OCI-LY1 (cell line): ENCODE measurements around the gene GAN.

Source experiments
- H2AFZ ChIP-seq: fragments of 200-600 bp; sonication (generic), shearing (Covaris generic); 2 replicates; pipeline ENCODE4 v1.6.0; 2014; ENCODE audit warnings: antibody characterized with exemption, mild to moderate bottlenecking, low read length
- H3F3A ChIP-seq: fragments of 200-600 bp; sonication (generic), shearing (Covaris generic); 2 replicates; pipeline ENCODE4 v1.6.0; 2014; ENCODE audit warnings: mild to moderate bottlenecking, antibody characterized with exemption, low read length, moderate library complexity; ENCODE audit not compliant: insufficient read depth
- H3K27ac ChIP-seq: fragments of 200-600 bp; sonication (generic); 2 replicates; pipeline ENCODE4 v1.5.1; 2014; ENCODE audit warnings: low read length, mixed run types, mild to moderate bottlenecking, low read depth; ENCODE audit not compliant: poor library complexity, severe bottlenecking
- H3K27me3 ChIP-seq: fragments of 200-600 bp; sonication (generic); 2 replicates; pipeline ENCODE4 v1.6.0; 2014; ENCODE audit warnings: antibody characterized with exemption, mild to moderate bottlenecking, low read length, moderate library complexity; ENCODE audit not compliant: insufficient read depth
- H3K36me3 ChIP-seq: fragments of 200-600 bp; sonication (generic); 2 replicates; pipeline ENCODE4 v1.6.1; 2014; ENCODE audit warnings: mild to moderate bottlenecking, antibody characterized with exemption, low read length, moderate library complexity, mixed read lengths; ENCODE audit not compliant: insufficient read depth
- H3K4me1 ChIP-seq: fragments of 200-600 bp; sonication (generic); 2 replicates; pipeline ENCODE4 v1.5.1; 2014; ENCODE audit warnings: mild to moderate bottlenecking, low read length, moderate library complexity; ENCODE audit not compliant: insufficient read depth, severe bottlenecking
- H3K4me2 ChIP-seq: fragments of 200-600 bp; sonication (generic), shearing (Covaris generic); 2 replicates; pipeline ENCODE4 v1.6.1; 2014; ENCODE audit warnings: low read length
- H3K4me3 ChIP-seq: fragments of 200-600 bp; sonication (generic); 2 replicates; pipeline ENCODE4 v1.5.1; 2014; ENCODE audit warnings: low read length, low read depth, mild to moderate bottlenecking, mixed read lengths; ENCODE audit not compliant: poor library complexity, severe bottlenecking
- H3K79me2 ChIP-seq: fragments of 200-600 bp; shearing (Covaris generic); 2 replicates; pipeline ENCODE4 v1.6.1; 2016; ENCODE audit warnings: mixed run types, low read length, mixed read lengths; ENCODE audit not compliant: insufficient read depth
- H3K9ac ChIP-seq: fragments of 200-600 bp; sonication (generic), shearing (Covaris generic); 2 replicates; pipeline ENCODE4 v1.6.1; 2014; ENCODE audit warnings: mild to moderate bottlenecking, low read length, mixed read lengths
- H3K9me2 ChIP-seq: fragments of 200-600 bp; sonication (generic), shearing (Covaris generic); 2 replicates; pipeline ENCODE4 v1.6.1; 2014; ENCODE audit warnings: low read depth, mild to moderate bottlenecking, low read length, mixed read lengths
- H3K9me3 ChIP-seq: fragments of 200-600 bp; shearing (Covaris generic); 2 replicates; pipeline ENCODE4 v1.6.1; 2014; ENCODE audit warnings: low read length, mixed read lengths
- H4K20me1 ChIP-seq: fragments of 200-600 bp; sonication (generic), shearing (Covaris generic); 2 replicates; pipeline ENCODE4 v1.6.0; 2016; ENCODE audit warnings: mild to moderate bottlenecking, low read length; ENCODE audit not compliant: insufficient read depth
- EZH2 ChIP-seq: fragments of 200-600 bp; sonication (generic), shearing (Covaris generic); IDR thresholded peaks from 2 replicates; pipeline ENCODE4 v1.8.0; 2017; ENCODE audit warnings: borderline replicate concordance, mixed run types, mild to moderate bottlenecking, antibody characterized with exemption, low read length, moderate library complexity, mixed read lengths
- TF ChIP-seq, protein P1 (sequence below): fragments of 200-600 bp; sonication (generic), shearing (Covaris generic); IDR thresholded peaks from 2 replicates; pipeline ENCODE4 v1.5.1; 2017; ENCODE audit warnings: mild to moderate bottlenecking, antibody characterized with exemption, low read length, moderate library complexity, mixed read lengths

The GAN gene

DNA sequence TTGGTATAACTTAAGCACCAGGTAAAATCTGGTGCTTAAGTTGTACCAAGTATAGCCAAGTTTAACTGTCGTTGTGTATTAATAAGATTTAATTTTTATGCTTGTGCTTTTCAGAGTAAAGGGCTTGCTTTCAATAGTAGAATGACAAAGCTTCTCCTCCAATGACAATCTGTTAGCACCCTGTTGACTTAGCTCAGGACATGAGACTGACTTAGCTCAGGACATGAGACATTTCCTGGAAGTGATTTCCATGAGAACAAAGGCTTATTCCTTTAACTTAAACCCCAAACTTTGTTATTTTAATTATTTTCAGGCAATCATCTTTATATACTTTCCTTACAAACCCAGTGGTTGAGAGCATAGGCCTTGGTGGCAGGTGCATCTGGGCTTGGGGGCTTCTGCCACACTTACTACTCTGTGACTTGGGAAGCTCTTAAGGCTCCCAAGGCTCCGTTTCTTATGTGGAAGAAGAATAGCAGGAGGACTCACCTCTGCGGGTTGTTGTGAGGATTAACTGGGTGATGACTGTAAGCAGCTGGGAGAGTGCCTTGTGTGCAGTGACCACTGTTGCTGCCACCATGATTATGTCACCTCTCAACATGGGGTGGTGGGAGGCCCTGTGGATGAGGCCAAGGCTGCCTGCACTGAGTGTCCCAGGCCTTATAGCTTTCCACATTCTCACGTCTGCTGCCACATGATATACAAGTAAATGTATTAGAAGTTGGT lies 70.4 kb downstream of the GAN start:
- no peaks in the 10 kb centered on the region for H3K9me2 ChIP-seq
- H2AFZ ChIP-seq: no peak overlapping the region
- H4K20me1 ChIP-seq: no peaks in the 10 kb centered on the region
- TF ChIP-seq, protein P1, sequence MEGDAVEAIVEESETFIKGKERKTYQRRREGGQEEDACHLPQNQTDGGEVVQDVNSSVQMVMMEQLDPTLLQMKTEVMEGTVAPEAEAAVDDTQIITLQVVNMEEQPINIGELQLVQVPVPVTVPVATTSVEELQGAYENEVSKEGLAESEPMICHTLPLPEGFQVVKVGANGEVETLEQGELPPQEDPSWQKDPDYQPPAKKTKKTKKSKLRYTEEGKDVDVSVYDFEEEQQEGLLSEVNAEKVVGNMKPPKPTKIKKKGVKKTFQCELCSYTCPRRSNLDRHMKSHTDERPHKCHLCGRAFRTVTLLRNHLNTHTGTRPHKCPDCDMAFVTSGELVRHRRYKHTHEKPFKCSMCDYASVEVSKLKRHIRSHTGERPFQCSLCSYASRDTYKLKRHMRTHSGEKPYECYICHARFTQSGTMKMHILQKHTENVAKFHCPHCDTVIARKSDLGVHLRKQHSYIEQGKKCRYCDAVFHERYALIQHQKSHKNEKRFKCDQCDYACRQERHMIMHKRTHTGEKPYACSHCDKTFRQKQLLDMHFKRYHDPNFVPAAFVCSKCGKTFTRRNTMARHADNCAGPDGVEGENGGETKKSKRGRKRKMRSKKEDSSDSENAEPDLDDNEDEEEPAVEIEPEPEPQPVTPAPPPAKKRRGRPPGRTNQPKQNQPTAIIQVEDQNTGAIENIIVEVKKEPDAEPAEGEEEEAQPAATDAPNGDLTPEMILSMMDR: no peak
- TF ChIP-seq EZH2: no peak
- no peaks in the 10 kb centered on the region for H3K27me3 ChIP-seq
- no peaks in the 10 kb centered on the region; the same call in 1 of the 2 replicates for H3K36me3 ChIP-seq
- H3K4me1 ChIP-seq: no peaks in the 10 kb centered on the region
- H3F3A ChIP-seq: no peaks in the 10 kb centered on the region
- H3K27ac ChIP-seq: no peak overlapping the region
- H3K4me2 ChIP-seq: no peak overlapping the region
- no peak overlapping the region for H3K9ac ChIP-seq
- H3K4me3 ChIP-seq: no peak overlapping the region
- H3K79me2 ChIP-seq: no peaks in the 10 kb centered on the region
- H3K9me3 ChIP-seq: no peaks in the 10 kb centered on the region

DNA sequence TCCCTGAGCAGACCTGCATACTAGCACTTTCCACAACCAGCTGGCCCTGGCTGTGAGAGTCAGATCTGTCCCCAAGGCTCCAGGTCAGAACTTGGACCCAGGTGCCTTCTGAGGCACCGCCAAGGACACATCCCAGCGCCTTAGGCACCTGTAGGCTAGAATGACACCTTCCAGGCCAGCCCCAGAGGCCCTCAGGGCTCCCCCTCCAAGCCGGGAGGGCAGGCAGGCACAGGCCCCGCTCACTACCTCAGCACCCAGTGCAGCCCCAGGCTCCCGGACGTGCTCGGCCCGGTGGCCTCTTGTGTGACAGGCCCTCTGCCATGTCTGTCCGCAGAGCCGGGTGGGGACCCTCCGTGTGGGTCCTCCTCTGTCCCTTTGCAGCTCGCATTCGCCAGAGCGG lies 73.6 kb downstream of the GAN start:
- H3K4me1 ChIP-seq: no peaks in the 10 kb centered on the region
- H3K79me2 ChIP-seq: no peaks in the 10 kb centered on the region
- H3K27ac ChIP-seq: no peak overlapping the region
- no peak overlapping the region for H3K4me2 ChIP-seq
- H3K27me3 ChIP-seq: no peaks in the 10 kb centered on the region
- H4K20me1 ChIP-seq: no peaks in the 10 kb centered on the region
- no peaks in the 10 kb centered on the region; the same call in 1 of the 2 replicates for H3K36me3 ChIP-seq
- H3K9ac ChIP-seq: no peak overlapping the region
- H3K9me3 ChIP-seq: no peaks in the 10 kb centered on the region
- TF ChIP-seq EZH2: no peak
- TF ChIP-seq, protein P1: no peak
- no peaks in the 10 kb centered on the region for H3F3A ChIP-seq
- no peak overlapping the region for H2AFZ ChIP-seq
- H3K4me3 ChIP-seq: no peak overlapping the region
- H3K9me2 ChIP-seq: no peaks in the 10 kb centered on the region

DNA sequence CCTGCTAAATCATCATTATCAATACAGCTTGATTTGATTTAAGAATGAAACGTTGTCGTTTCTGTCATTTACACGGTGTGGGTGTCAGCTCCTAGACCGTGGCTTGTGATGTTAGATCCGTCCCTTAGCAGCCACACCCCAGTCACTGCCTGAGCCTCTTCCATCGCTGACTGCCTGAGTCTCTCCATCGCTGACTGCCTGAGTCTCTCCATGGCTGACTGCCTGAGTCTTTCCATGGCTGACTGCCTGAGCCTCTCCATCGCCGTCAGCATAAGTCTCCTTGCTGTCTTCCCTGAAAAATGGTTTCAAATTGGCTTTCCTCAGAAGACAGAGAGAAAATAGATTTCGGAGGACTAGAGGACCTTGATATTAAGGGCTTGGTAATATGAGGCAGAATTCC lies 76.1 kb downstream of the GAN start:
- TF ChIP-seq, protein P1: no peak
- TF ChIP-seq EZH2: no peak
- Histone ChIP-seq H2AFZ (no peak overlapping the region), H3K9ac (no peak overlapping the region), H3K9me3 (no peaks in the 10 kb centered on the region), H3K4me1 (no peaks in the 10 kb centered on the region), H3K79me2 (no peaks in the 10 kb centered on the region), H3K36me3 (no peaks in the 10 kb centered on the region; the same call in 1 of the 2 replicates), H4K20me1 (no peaks in the 10 kb centered on the region), H3K27me3 (no peaks in the 10 kb centered on the region), H3K9me2 (no peaks in the 10 kb centered on the region), H3F3A (no peaks in the 10 kb centered on the region), H3K27ac (no peak overlapping the region), H3K4me3 (no peak overlapping the region), H3K4me2 (no peak overlapping the region)
